ENCODE data around the gene TEX44.

DNA sequence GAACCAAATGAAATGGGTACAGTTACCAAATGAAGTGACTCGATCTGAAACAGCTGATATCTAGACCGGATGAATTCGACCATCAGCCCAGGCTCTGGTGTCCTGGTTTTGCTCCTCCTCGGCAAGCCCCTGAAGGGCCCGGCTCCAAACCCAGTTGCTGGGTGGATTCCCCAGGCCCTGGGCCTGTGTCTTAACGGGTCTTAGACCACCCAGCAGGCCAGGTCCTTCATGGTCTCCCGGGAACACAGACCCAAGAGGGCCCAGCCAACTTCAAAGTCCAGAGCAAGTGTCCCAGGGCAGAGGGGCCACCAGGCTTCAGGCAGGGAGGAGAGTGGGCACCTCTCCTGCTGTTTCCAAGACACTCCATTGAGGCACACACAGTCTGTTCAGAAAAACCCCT is 35.7 kb upstream of the TEX44 start:
- TF ChIP-seq POLR2A (IDR thresholded peaks at IDR 0.05; ENCODE audit: borderline replicate concordance, extremely low read depth, insufficient read depth, insufficient read length), result no peak
- no peak for TF ChIP-seq TCF7L2 (IDR thresholded peaks at IDR 0.05; ENCODE audit: borderline replicate concordance, extremely low read depth, insufficient read depth, insufficient read length)
- TF ChIP-seq POLR2AphosphoS5 (IDR thresholded peaks at IDR 0.05; ENCODE audit: low read depth, low read length), result no peak
- TF ChIP-seq REST (IDR thresholded peaks at IDR 0.05; ENCODE audit: low read depth), result no peak
- no peak for TF ChIP-seq CTCF (IDR thresholded peaks at IDR 0.05 in 2 of 3, conservative IDR thresholded peaks at IDR 0.05 in 1 of 3; ENCODE audit: borderline replicate concordance in 1 of 3, insufficient read depth in 1 of 3, low read depth in 2 of 3, low read length in 2 of 3)
- no peak for TF ChIP-seq SP1 (IDR thresholded peaks at IDR 0.05; ENCODE audit: low read depth)
- no peak for TF ChIP-seq MAX (IDR thresholded peaks at IDR 0.05)
- TF ChIP-seq EZH2 (IDR thresholded peaks at IDR 0.05), result no peak
- no peak for TF ChIP-seq SIN3A (IDR thresholded peaks at IDR 0.05; ENCODE audit: low read depth)
- TF ChIP-seq ELF1 (IDR thresholded peaks at IDR 0.05; ENCODE audit: borderline replicate concordance, low read depth), result no peak
- no peak for TF ChIP-seq CBX3 (IDR thresholded peaks at IDR 0.05; ENCODE audit: low read depth)
- TF ChIP-seq YY1 (IDR thresholded peaks at IDR 0.05; ENCODE audit: extremely low read depth, insufficient replicate concordance, low read depth, low read length), result no peak
- TF ChIP-seq EGR1 (IDR thresholded peaks at IDR 0.05; ENCODE audit: low read depth), result no peak
